DND-41 (cell line): ENCODE measurements around the gene ZFPL1.

Source experiments
- ATAC-seq: fragments of 200-7000 bp; cut with Tn5 transposase; 3 replicates; pipeline ENCODE4 v1.9.1; 2021; ENCODE audit warnings: low read depth; ENCODE audit not compliant: insufficient read depth
- DNase-seq: peaks from one replicate; pipeline ENCODE4 v3.0.0-alpha.2; 2020
- H2AFZ ChIP-seq: 2 replicates; pipeline ENCODE4 v1.6.0; 2012; ENCODE audit warnings: low read depth, low read length
- H3K27ac ChIP-seq: 2 replicates; pipeline ENCODE4 v1.5.1; 2012; ENCODE audit warnings: low read length, inconsistent platforms
- H3K27me3 ChIP-seq: fragments of 200-600 bp; sonication (generic); 2 replicates; pipeline ENCODE4 v1.6.0; 2012; ENCODE audit warnings: low read length, mild to moderate bottlenecking, inconsistent platforms; ENCODE audit not compliant: insufficient read depth, poor library complexity
- H3K36me3 ChIP-seq: 2 replicates; pipeline ENCODE4 v1.5.1; 2012; ENCODE audit warnings: low read length, inconsistent platforms; ENCODE audit not compliant: insufficient read depth
- H3K4me1 ChIP-seq: 2 replicates; pipeline ENCODE4 v1.5.1; 2012; ENCODE audit warnings: mild to moderate bottlenecking, low read length; ENCODE audit not compliant: insufficient read depth
- H3K4me2 ChIP-seq: 2 replicates; pipeline ENCODE4 v1.6.0; 2012; ENCODE audit warnings: mild to moderate bottlenecking, moderate library complexity, low read length, inconsistent platforms; ENCODE audit not compliant: insufficient read depth
- H3K4me3 ChIP-seq, 2 experiments: fragments of 200-600 bp in 1 of 2; shearing (Covaris generic) in 1 of 2; 2 replicates each; pipeline ENCODE4 v1.5.1; 2012 to 2016; ENCODE audit warnings: inconsistent platforms in 2 of 2, low read length in 2 of 2, mild to moderate bottlenecking in 2 of 2, low read depth in 1 of 2, moderate library complexity in 1 of 2
- H3K79me2 ChIP-seq: 2 replicates; pipeline ENCODE4 v1.6.0; 2012; ENCODE audit warnings: low read length, inconsistent platforms; ENCODE audit not compliant: insufficient read depth
- H3K9ac ChIP-seq: 2 replicates; pipeline ENCODE4 v1.6.0; 2012; ENCODE audit warnings: low read depth, mild to moderate bottlenecking, inconsistent platforms, low read length, moderate library complexity
- H3K9me3 ChIP-seq: 2 replicates; pipeline ENCODE4 v1.5.1; 2012; ENCODE audit warnings: low read length, moderate library complexity, mild to moderate bottlenecking, inconsistent platforms; ENCODE audit not compliant: insufficient read depth, severe bottlenecking
- H4K20me1 ChIP-seq: 2 replicates; pipeline ENCODE4 v1.6.0; 2012; ENCODE audit warnings: low read length; ENCODE audit not compliant: insufficient read depth
- EZH2 ChIP-seq: IDR thresholded peaks from 3 replicates; pipeline ENCODE4 v1.6.1; 2012; ENCODE audit warnings: borderline replicate concordance, low read depth, mild to moderate bottlenecking, moderate library complexity, low read length, inconsistent platforms; ENCODE audit not compliant: severe bottlenecking
- TF ChIP-seq, protein P1 (sequence below): IDR thresholded peaks from 2 replicates; pipeline ENCODE4 v1.5.1; 2012; ENCODE audit warnings: borderline replicate concordance, low read length, moderate library complexity, mild to moderate bottlenecking; ENCODE audit not compliant: poor library complexity, severe bottlenecking; ENCODE audit errors: extremely low read depth

Gene ZFPL1

DNA sequence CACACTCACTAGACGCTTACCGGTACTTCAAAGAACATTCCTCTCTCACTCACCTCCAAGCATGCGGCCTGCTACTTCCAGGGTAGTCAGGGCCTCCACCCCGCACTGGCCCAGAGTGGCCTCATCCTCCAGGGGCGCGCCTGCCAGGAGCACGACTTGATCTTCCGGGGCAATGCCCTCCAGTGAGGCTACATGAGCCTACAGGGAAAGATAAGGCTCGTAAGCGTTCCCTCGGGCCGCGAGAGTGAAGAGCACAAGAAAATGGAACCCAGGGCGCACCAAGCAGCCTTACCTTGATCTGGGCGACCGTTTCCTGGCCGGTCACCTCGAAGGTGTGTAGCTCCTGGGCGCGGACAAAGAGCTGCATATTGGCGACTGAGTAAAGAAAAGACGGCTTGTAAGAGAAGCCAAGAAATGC lies 37.4 kb downstream of the ZFPL1 start:
- Histone ChIP-seq H3K27me3 (no peaks in the 10 kb centered on the region), H3K4me2 (peak overlapping the region; percentile 90), H3K79me2 (peaks cover 59% of the 10 kb centered on the region), H3K4me3 (peak overlapping the region; percentile 90 to 92), H3K9me3 (no peaks in the 10 kb centered on the region), H3K36me3 (peaks cover 65% of the 10 kb centered on the region), H2AFZ (peak overlapping the region; percentile 91), H3K9ac (peak overlapping the region; percentile 86), H4K20me1 (peaks cover 18% of the 10 kb centered on the region; the same call in 1 of the 2 replicates), H3K4me1 (peaks cover 48% of the 10 kb centered on the region), H3K27ac (peak overlapping the region; percentile 80)
- TF ChIP-seq, protein P1, sequence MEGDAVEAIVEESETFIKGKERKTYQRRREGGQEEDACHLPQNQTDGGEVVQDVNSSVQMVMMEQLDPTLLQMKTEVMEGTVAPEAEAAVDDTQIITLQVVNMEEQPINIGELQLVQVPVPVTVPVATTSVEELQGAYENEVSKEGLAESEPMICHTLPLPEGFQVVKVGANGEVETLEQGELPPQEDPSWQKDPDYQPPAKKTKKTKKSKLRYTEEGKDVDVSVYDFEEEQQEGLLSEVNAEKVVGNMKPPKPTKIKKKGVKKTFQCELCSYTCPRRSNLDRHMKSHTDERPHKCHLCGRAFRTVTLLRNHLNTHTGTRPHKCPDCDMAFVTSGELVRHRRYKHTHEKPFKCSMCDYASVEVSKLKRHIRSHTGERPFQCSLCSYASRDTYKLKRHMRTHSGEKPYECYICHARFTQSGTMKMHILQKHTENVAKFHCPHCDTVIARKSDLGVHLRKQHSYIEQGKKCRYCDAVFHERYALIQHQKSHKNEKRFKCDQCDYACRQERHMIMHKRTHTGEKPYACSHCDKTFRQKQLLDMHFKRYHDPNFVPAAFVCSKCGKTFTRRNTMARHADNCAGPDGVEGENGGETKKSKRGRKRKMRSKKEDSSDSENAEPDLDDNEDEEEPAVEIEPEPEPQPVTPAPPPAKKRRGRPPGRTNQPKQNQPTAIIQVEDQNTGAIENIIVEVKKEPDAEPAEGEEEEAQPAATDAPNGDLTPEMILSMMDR: no peak
- no peak for TF ChIP-seq EZH2
- ATAC-seq: no peak
- no peak for DNase-seq

DNA sequence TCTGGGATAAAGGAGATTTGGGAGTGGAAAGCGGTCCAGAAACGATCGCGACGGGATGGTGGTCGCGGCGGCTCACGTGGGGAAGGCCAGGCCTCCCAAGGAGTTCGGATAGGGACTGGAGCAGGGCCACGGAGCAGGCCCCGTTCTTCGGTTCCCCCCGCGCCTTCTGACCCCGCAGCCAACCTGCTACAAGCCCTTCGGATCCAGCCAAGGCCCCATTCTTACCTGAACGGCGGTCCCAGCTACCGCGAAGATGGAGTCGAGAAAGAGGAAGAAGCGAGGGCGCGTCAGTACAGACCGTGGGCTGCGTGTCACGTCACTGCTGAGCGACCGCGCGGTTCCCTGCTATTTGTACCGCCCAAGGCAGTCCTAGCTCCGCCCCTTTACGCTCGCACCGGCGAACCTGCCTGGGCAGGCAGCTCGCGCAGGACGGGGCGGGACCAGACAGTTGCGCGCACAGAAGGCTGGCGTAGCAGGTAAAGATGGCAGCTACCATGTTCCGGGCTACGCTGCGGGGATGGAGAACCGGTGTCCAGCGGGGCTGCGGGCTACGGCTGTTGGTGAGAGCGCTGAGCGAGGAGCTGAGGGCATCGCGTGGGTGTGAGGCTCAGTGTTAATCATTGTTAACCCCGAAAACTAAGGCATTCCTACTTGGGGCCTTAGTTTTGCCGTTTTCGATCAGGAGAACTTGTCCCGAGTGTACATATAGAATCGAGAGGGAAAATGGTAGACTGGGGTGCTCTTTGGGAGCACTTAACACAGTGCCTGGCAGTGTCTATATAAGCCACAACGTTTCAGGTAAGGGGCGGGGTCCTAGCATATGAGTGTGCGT lies 38.1 kb downstream of the ZFPL1 start, which contains the start of the genes FAU and MRPL49:
TSS of gene FAU (minus strand) at position 270 of the 832 bp plus-strand sequence. CDS start 321 bp downstream, outside the sequence.
TSS of gene MRPL49 (plus strand) at position 457 of the 832 bp plus-strand sequence. CDS start at position 483, 26 bp downstream.
- peak within 1 kb of the TSS; percentile 85 for H3K27ac ChIP-seq
- peaks cover 68% of the 10 kb centered on the region for H3K36me3 ChIP-seq

DNA sequence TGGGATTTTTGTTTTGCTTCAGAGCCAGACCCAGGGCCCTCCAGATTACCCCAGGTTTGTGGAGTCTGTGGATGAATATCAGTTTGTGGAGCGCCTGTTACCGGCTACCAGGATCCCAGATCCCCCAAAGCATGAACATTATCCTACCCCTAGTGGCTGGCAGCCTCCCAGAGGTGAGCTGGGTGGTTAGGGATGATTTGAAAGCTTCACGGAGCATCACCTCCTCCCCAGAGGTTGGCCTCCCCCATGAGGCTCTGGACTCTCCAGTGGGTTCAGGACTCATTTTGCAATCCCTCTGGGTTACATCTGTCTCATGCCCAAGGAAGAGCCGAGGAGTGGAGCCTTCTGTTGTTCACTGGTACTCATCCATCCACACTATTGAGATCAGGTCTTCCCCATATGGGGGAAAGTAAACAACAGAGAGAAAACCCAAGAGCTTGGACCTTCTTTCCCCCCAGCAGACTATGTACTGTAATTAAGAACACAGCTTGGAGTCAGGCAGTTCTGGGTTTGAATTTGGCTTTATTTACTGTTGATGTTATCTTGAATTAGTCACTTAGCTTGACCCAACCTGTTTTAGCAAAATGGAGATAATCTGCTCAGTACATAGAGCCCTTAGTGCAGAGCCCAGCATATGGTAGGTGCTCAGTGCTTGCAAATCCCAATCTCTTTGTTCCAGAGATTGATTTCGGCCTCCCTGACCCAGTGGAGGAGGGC lies 40.6 kb downstream of the ZFPL1 start:
- Histone ChIP-seq H3K4me2 (no peak overlapping the region), H3K27me3 (no peaks in the 10 kb centered on the region), H3K27ac (no peak overlapping the region), H3K4me1 (peaks cover 33% of the 10 kb centered on the region), H2AFZ (no peak overlapping the region), H4K20me1 (peaks cover 22% of the 10 kb centered on the region; the same call in 1 of the 2 replicates), H3K9ac (no peak overlapping the region), H3K79me2 (peaks cover 48% of the 10 kb centered on the region), H3K4me3 (no peak overlapping the region), H3K36me3 (peaks cover 78% of the 10 kb centered on the region), H3K9me3 (no peaks in the 10 kb centered on the region)
- DNase-seq (no peak), ATAC-seq (no peak)
- TF ChIP-seq, protein P1: no peak
- TF ChIP-seq EZH2: no peak

More for the DNA sequence above, 38.1 kb downstream of the ZFPL1 start, which contains the start of the genes FAU and MRPL49:
- H3K4me3 ChIP-seq: peak within 1 kb of the TSS; percentile 90 to 92
- no peaks in the 10 kb centered on the region for H3K27me3 ChIP-seq
- TF ChIP-seq EZH2: no peak
- TF ChIP-seq, protein P1: no peak
- peak within 1 kb of the TSS; percentile 86 for H3K9ac ChIP-seq
- peak within 1 kb of the TSS; percentile 90 for H3K4me2 ChIP-seq
- peaks cover 42% of the 10 kb centered on the region for H3K4me1 ChIP-seq
- H2AFZ ChIP-seq: peak within 1 kb of the TSS; percentile 91
- ATAC-seq (peak; percentile 82), DNase-seq (peak; percentile 99)
- H3K9me3 ChIP-seq: no peaks in the 10 kb centered on the region
- peaks cover 53% of the 10 kb centered on the region for H3K79me2 ChIP-seq
- H4K20me1 ChIP-seq: peaks cover 18% of the 10 kb centered on the region; the same call in 1 of the 2 replicates
